ENCODE measurements around the gene GGNBP2.

GGNBP2 gene, protein sequence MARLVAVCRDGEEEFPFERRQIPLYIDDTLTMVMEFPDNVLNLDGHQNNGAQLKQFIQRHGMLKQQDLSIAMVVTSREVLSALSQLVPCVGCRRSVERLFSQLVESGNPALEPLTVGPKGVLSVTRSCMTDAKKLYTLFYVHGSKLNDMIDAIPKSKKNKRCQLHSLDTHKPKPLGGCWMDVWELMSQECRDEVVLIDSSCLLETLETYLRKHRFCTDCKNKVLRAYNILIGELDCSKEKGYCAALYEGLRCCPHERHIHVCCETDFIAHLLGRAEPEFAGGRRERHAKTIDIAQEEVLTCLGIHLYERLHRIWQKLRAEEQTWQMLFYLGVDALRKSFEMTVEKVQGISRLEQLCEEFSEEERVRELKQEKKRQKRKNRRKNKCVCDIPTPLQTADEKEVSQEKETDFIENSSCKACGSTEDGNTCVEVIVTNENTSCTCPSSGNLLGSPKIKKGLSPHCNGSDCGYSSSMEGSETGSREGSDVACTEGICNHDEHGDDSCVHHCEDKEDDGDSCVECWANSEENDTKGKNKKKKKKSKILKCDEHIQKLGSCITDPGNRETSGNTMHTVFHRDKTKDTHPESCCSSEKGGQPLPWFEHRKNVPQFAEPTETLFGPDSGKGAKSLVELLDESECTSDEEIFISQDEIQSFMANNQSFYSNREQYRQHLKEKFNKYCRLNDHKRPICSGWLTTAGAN

DNA sequence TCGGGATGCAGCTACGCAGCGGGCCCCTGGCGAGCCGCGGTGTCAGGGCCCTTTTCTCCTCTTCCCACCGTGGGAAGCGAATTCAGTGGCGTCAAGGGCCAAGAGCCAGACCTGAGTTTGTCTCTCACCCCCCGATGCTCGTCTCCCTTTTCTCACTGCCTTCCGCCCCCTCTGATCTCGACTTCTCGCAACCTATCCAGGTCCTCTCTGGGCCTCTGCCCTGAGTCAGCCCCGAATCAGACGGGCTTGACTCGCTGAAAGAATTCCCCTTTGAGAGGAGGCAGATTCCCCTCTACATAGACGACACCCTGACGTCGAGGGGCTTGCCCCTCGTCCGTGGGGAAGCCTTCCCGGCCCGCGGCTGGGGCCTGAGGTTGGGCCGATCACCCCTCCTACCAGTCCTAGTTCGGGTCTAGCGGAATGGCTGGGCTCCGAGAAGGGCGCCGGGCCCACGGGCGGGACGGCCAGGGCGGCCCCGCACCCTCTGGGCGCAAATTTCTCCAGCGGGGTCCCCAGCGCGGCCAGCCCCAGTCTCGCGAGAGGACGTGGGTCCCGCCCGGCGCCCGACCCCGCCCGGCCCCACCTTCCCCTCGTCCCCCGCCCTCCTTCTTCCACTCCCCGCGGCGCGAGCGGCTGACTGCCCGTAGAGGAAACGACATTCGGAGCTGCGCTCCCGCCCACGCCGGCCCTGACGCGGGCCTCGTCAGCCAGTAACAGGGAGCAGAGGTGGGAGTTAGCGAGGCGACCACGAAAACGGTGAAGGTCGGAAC lies at the start of gene GGNBP2:
Gene GGNBP2, plus strand, starts transcription at position 613 of the 770 bp plus-strand sequence. CDS start 806 bp downstream, outside the sequence.
- H3K4me3 ChIP-seq (replicated peaks; ENCODE audit: low read depth, low read length): peak within 1 kb of the TSS; percentile 69
- TF ChIP-seq, protein P1, sequence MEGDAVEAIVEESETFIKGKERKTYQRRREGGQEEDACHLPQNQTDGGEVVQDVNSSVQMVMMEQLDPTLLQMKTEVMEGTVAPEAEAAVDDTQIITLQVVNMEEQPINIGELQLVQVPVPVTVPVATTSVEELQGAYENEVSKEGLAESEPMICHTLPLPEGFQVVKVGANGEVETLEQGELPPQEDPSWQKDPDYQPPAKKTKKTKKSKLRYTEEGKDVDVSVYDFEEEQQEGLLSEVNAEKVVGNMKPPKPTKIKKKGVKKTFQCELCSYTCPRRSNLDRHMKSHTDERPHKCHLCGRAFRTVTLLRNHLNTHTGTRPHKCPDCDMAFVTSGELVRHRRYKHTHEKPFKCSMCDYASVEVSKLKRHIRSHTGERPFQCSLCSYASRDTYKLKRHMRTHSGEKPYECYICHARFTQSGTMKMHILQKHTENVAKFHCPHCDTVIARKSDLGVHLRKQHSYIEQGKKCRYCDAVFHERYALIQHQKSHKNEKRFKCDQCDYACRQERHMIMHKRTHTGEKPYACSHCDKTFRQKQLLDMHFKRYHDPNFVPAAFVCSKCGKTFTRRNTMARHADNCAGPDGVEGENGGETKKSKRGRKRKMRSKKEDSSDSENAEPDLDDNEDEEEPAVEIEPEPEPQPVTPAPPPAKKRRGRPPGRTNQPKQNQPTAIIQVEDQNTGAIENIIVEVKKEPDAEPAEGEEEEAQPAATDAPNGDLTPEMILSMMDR (IDR thresholded peaks at IDR 0.05; ENCODE audit: low read depth, low read length, missing control alignments): no peak
- DNase-seq (ENCODE audit: extremely low read depth, low read depth): no peak

DNA sequence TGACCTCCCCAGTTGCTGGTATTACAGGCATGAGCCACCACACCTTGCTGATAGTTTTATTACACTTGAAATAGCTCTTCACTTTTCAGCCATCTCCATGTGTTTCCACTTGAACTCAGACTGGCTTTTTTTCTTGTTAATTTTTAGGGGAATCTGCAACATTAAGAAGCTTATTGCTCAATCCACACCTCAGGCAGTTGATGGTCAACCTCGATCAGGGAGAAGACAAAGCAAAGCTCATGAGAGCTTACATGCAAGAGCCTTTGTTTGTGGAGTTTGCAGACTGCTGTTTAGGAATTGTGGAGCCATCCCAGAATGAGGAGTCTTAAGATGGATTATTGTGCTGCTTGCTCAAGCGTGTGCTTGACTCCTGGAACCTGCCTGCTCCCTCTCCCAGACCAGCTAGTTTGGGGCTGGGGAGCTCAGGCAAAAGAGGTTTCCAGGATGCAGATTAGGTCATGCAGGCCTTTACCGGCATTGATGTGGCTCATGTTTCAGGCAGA lies 49.6 kb upstream of the GGNBP2 start:
- TF ChIP-seq, protein P1 (IDR thresholded peaks at IDR 0.05; ENCODE audit: low read depth, low read length, missing control alignments): no peak
- H3K4me3 ChIP-seq (replicated peaks; ENCODE audit: low read depth, low read length): no peak overlapping the region
- no peak for DNase-seq (ENCODE audit: extremely low read depth, low read depth)

DNA sequence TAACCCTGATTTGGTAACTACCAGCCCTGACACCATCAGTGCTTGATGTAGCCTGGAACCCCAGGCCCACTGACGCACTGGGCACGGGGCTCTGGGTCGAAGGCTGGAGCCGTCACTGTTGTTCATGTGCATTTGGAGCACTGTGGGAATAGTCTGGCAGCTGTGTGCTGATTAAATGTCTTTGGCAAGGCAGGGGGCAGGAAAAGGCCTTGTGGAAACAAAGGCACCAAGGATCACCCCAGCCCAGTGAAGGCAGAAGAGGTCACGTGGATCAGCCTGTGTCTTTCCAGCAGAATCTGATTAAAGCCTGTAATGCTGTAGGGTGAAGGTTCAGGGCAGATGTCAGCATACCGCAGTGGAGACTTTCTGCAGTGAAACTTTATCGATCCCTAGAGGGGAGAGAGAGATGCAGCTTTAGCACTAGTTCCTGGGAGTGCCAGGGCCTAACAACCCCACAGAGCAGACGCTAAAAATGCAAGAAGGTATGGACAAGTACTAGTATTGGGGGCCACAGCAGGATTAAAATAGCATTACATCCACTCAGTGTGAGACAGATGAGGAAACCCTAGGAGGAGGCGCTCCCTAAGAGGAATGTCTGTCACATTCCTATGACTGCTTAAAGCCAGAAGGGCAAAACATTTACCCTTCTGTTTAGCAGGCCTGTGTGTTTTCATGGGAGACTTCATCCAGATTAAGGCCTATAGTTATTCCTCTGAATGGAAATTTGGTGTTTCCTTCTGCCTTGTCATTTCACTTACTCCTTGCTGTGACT lies 48.5 kb upstream of the GGNBP2 start:
- no peak for DNase-seq (ENCODE audit: extremely low read depth, low read depth)
- TF ChIP-seq, protein P1 (IDR thresholded peaks at IDR 0.05; ENCODE audit: low read depth, low read length, missing control alignments): no peak
- no peak overlapping the region for H3K4me3 ChIP-seq (replicated peaks; ENCODE audit: low read depth, low read length)

DNA sequence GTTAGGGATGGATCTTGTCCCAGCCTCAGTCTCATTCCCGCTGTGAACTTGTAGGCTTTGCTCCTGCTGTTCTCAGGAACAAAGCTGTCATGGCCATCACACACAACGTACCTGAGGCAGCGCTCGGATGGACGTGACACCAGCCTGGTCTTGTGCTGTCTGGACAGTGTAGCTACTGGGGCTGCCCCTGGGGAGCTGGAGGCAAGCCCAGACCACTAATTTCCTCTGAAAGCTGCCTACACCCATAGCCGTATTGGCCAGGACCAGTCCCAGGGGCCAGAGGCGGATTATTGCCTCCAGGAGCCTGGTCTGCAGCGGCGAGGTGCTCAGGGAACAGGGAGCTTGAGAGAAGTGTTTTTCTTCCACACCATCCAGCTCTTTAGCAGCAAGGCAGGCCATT lies 46.6 kb upstream of the GGNBP2 start:
- DNase-seq (ENCODE audit: extremely low read depth, low read depth): no peak
- TF ChIP-seq, protein P1 (IDR thresholded peaks at IDR 0.05; ENCODE audit: low read depth, low read length, missing control alignments): no peak
- no peak overlapping the region for H3K4me3 ChIP-seq (replicated peaks; ENCODE audit: low read depth, low read length)

DNA sequence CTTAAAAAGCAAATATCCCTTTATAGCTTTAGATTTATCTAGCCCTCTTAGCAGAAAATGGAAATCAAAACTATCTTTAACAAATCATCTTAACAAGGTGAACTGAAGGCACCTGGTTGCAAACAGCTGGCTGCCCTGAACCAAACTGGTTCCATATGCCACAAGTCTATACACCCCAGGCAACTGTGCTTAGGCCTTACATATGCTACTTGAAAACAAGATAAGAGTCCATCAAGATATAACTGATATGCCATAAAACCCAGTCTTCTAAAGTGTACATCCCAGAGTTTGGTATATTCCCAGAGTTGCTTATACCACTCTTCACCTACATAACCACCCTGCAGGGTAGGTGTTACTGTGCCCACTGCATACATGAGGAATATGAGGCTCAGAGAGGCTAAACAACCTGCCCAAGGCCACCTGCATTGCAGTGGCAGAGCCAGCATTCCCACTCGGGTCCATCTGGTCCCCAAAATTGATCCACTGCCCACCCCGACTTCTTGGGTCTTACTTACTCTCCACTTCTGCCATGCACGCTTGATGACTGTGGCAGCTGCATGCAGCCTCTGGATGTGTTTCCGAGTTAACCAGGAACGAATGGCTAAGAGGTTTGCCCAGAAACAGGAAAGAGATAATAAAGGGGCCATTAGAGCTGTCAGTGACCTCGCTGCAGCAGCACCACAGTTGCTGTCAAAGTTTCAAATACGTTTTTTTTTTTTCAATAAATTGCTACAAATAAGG lies 46.0 kb upstream of the GGNBP2 start:
- TF ChIP-seq, protein P1 (IDR thresholded peaks at IDR 0.05; ENCODE audit: low read depth, low read length, missing control alignments): no peak
- DNase-seq (ENCODE audit: extremely low read depth, low read depth): no peak
- H3K4me3 ChIP-seq (replicated peaks; ENCODE audit: low read depth, low read length): no peak overlapping the region
